Activated CD4-positive, alpha-beta T cell treated with anti-CD3 and anti-CD28 coated beads for 24 hours (primary cell): Measurements from ENCODE around the gene PPP1R12A.

Experiments used
- DNase-seq, 2 donors: peaks; one replicate each; pipeline ENCODE4 v3.0.0-alpha.2; 2020; ENCODE audit warnings: low read depth in 2 of 2

PPP1R12A gene

DNA sequence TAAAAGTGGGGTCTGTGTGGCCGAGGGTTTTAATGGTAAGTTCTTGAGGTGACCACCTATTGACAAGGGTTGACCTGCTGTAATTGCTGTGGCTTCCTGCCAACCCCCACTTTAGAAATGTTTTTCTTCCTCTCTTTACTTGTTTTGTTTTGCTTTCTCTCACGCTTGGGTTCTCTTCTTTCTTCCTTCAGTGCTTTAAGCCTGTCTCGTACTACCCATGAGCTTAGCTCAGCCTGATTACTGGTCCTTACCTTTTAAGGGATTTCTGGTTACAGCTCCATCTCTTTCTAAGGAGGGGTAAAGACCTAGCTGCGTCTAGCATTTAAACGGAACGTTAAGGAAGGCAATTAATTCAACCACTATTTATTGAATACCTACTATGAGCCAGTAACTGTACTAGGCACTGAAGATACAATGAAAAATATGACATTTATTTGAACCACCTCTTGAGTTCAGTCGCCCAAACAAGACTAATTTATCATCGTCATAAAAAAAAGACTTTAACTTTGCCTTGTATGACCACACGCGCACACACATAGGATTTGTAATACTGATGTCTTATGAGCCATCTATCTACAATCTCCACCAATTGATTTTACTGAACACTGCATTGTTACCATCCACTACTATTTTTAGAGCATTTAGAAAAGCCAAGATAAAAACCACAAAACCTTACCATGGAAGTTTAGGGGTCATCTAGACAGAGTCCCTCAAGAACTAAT, 888 bp upstream of the PPP1R12A start:
- no peak for DNase-seq

DNA sequence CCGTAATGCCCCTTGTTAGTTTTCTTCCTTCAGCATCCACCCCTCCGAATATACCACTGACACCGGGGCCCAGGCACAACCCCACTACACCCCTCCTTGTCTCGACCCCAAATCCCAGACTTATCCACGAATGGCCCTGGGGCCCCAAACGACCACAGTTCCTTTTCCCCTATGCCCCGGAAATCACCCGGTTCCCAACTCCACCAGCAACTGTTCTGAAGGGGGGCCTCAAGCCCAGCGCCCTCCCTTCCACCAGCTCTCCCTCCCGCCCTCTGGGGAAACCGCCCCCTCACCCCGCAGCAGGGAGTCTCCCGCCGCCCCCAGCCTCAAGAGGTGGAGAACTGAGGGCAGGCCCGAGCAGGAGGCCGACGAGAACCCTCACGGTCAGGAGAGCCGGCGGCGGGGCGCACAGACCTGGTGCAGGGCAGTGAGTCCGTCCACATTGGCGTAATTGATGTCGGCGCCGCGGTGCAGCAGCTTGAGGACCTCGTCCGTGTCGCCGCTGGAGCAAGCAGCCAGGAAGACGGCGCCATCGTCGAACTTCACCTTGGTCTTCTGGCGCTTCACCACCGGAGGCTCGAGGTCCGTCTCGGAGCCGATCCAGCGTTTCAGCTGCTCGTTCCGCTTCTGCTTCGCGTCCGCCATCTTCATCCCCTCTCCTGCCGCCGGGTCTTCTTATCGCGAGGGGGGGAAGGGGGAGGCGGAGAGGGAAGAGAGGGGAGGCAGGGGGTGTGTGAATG, 446 bp downstream of the PPP1R12A start:
- DNase-seq = peak; percentile 20 to 31

DNA sequence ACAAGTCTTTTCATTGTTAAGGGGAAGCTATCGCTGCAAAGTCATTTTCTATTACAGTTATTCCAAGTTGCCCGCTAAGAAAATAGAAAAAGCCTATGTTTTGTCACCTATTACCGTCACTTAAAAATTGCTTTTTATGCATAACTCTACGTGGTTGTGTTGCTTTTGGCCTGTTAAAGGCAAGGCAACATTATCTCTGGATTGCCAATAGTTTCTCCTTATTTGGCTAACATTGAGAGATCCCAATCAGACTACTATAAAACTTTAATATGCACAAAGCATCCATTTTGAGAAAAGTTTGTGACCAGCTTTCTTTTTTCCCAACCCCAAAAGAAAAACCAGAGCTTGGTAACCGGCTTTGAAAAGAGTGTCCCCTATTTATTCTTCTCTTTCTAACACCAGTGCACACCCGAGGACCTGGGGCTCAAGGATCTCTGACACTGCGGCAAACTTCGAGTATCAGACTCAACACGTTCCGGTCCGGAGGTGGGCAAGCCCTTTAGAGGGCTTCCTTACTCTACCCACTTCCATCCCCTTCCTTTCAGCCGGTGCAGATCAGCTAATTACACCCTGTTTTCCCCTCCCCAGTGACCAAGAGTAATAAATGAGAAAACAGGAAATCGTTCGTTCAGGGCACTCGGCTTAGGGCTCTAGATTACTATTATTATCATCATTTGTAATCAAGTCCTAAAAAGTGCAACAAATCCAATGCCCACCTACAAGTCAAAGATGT, 1.2 kb downstream of the PPP1R12A start:
- no peak for DNase-seq

DNA sequence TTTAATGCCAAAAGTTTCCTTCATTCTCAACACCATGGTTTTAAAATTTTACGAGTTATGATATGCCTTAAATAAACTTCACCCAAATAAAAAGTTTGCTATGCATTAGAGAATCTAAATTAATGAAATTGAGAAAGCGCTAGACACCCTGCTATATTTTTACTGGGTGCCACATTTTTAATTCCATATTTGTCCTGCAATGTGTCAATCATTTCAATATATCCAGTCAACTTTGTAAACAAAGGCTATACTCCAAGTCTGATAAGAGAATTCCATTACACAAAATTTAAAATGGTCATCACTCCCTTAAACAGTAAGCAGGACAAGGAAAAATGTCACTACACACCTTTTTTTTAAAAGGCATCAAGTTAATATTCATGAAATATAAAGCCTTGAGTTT, 1.9 kb downstream of the PPP1R12A start:
- no peak for DNase-seq

DNA sequence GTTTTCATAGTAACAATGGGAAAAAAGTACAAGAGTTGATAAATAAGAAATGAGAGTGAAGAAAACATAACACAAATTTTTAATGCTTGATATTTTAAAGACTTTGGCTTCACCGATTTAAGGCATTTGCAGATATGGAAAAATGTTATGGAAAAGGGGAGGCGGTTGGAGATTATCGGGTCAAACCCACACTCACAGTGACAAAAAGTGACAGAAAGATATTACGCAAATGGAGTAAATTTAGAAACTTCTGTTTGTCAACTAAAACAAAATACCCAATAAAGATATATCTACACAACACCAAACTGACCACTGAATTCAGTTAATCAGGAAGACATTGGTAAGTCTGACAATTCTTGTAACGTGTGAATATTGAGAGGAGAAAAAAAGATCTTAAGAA, 2.5 kb downstream of the PPP1R12A start:
- DNase-seq = no peak

DNA sequence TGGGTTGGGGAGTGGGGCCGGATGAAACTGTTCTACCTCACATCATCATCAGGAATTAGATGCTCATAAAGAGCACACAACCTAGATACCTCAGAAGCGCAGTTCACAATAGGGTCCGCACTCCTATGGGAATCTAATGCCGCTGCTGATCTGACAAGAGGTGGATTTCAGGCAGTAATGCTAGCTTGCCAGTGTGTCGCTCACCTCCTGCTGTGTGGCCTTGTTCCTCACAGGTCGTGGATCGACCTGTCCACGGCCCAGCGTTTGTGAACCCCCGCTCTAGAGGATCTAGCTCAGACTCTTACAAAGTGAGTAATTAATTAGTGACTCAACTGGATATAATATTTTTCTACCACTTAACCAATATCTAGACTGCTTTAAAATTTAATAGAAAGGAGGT, 5.8 kb downstream of the PPP1R12A start:
- DNase-seq = no peak

DNA sequence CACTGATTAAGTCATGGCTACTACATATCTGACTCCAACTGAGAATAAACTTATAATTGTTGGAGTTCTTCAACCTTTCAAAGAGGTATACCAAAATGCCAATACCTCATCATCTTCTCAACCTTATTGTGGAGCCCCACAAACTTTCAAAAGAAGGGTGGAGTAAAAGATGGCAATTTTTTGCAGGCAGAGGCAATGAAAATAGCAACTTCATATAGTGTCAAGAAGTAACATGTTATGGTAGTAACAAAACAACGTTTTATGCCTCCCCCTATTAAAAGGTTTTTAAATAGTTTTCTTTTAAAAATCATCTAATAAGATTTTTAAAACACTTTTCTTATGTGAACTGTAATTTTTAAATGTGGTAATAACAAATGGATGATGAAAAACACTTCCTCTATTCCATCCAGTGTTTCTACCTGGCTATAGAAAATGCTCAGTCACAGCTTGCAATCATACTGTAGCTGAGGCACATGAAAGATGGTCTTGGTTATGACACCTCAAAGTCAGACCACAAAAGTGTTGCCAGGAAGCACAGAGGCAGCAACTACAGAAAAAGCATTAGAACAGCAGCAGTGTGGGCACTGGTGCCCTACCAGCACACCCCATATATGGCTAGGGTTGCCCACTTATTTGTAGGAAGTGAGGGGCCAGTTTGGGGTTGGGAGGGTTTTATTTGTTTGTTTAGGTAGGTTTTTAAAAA, 7.0 kb downstream of the PPP1R12A start:
- DNase-seq = peak in 1 of 2 donors; percentile 8

DNA sequence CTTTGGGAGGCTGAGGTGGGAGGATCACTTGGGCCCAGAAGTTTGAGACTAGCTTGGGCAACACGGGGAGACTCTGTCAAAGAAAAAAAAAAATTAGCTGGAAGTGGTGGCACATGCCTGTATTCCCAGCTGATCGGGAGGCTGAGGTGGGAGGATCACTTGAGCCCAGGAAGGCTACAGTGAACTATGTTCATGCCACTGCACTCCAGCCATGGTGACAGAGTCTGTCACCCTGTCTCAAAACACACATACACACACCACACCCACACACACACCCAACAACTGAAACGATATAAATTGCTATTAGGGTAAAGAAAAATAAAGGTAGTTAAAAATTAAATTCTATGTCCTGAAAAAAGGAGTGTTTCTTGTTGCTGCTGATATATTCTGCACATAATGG, 7.9 kb downstream of the PPP1R12A start:
- DNase-seq = no peak

DNA sequence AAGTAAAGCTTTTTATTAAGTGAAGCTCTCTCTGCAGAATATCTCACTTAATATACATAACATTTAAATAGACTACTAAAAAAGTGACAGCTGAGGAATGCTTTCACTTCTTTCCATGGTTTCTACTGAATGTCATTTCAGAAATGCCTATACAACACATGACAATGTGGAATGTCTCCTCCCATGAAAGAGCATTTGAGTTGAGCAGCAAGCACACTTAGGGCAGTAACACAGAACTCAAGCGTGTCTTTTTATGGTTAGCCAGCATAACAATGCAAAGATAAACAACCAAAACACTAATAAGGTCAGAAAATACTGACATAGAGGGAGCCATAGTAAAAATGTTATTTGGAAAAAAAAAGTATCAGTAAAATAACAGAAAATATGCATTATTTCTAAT, 9.4 kb downstream of the PPP1R12A start:
- no peak for DNase-seq

DNA sequence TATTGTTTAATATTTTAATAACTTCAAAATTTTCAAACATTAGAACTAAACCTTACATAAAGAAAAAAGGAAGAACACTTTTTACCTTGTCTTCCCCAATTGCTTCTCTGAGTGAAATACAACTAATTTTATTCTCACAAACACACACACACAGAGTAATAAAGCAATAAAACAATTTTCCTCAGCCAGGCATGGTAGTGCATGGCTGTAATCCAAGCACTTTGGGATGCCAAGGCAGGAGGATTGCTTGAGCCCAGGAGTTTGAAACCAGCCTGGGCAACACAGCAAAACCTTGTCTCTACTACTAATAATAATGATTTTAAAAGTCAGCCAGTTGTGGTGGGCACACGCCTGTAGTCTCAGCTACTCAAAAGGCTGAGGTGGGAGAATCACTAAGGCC, 13.1 kb downstream of the PPP1R12A start:
- no peak for DNase-seq

DNA sequence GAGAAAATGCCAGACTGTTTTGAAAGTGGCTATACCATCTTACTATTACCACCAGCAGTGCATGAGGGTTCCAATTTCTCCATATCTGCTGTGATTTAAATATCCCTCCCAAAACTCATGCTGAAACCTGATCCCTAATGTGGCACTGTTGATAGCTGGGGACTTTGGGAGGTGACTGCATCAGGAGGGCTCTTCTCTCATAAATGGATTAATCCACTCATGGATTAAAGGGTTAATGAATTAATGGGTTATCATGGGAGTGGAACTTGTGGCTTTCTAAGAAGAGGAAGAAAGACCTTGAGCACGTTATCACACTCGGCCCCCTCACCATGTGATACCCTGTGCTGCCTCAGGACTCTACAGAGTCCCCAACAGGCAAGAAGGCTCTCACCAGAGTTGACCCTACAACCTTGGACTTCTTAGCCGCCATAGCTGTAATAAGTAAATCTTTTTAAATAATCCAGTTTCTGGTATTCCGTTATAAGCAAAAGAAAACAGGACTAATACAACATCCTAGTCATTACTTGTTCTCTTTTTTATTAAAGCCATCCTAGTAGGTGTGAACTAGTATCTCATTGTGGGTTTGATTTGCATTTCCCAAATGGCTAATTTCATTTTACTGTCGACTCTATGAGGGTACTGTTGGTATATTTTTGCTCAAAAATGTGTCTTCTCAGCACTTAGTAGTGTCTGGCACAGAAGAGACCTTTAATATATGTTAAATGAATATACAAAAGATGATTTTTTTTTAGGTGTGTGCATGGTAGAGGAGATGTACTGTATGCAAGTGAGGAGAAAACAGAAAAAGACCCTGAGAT, 14.3 kb downstream of the PPP1R12A start:
- no peak for DNase-seq

DNA sequence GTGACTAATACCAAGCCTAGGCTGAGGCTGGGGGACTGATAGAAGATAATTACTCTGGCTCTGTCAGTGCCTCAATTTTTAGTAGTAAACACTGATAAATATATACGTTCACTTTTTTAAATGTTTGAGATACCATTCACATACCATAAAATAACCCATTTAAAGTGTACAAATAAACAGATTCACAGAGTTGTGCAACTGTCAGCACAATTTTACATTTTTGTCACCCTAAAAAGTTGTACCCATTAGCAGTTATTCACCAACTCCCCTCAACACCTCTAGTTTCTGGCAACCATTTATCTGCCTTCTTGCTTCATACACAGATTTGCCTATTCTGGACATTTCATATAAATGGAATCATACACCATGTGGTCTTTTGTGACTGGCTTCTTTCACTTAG, 15.1 kb downstream of the PPP1R12A start:
- DNase-seq = no peak

DNA sequence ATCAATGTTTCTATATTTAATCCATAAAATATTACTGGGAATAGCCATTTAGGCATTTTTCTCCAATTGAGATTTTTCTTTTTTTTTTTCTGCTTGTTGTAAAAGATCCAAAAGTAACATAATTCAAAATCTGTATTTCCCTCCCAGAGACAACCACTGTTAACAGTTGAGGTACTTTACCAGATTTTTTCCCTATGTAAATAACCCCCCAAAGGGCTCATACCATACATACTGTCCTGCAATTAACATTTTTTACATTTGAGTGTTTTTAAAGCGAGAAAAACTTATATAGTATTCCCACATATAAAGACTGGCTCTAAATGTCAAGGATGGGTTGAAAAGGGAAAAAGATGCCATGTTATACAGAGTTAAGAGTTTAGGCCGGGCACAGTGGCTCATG, 18.1 kb downstream of the PPP1R12A start:
- no peak for DNase-seq

DNA sequence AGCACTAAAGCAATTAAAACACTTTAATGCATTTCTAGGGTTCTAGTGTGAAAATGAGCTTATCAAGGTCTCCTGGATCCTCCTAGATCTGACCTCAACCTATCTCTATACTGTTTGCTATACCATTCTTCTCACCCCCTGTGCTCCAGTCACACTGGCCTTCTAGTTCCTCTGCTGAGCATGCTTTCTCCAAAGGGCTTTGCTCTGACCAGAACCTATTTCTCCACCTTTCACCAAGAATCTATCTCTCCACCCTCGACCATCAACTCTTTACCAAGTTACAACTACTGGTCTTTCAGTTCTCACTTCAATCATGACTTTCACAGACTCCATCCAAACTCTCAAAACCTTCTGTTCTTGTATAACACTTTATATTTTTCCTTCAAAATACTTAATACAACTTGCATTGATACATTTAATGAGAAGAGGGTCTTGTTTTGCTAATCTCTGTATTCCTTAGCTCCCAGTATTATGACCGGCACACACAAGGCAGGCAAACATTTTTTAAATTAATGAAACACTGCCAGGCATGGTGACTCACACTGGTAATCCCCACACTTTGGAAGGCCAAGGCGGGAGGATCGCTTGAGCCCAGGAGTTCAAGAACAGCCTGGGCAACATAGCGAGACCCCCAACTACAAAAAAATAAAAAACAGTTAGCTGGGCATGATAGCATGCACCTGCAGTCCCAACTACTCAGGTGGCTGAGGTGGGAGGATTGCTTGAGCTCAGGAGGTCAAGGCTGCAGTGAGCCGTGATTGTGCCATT, 22.8 kb downstream of the PPP1R12A start:
- no peak for DNase-seq

DNA sequence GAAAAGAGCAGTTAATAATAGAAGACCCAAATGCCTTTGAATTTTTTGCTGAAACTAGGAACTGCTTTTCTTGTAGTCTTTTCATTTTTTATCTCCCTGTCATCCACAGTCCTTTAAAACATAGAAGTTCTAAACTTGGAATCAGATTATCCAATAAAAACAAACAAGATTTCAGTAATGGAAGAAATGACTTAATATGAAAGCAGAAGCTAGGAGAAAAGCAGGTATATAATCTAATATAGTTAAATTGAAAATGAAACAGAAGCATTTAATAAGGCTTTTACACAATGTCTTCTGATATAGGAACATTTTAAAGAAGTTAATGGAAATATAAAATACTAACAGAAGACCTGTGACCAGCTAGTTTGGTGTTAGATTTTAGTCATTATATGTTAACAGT, 26.5 kb downstream of the PPP1R12A start:
- DNase-seq = no peak

DNA sequence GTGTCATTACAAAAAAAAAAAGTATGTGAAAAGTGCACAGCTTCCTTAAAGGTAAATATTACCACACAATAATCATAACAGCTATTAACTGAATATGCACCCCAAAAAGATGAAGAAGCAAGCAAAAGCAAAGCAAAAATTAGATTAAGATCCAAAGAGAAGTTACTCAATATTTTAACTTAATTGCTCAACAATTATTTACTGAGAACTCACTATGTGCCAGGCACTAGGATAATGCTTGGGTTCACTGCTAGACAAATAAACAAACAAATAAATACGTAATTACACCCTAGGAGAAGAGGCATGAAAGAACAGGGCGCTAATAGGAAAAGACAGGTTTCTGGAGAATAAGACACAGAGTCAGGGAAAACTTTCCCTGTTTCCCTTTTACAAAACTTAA, 33.4 kb downstream of the PPP1R12A start:
- no peak for DNase-seq

DNA sequence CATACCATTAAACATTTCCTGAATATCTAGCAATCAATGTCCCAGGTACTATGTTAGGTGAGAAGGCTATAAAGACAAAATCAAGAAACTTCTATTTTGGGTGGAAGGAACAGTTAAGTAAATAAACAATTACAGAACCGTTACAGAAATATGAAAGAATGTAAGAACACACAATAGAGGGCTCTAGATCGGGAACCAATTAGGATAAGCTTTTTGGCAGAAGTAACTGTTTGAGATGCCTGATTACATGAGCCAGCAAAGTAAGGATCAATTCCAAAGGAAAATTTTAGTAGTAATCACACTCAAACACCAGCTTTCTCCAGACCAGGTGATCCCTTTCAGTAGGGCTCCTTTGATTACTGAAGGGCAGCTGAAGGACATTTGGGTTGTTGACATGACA, 33.9 kb downstream of the PPP1R12A start:
- DNase-seq = no peak

DNA sequence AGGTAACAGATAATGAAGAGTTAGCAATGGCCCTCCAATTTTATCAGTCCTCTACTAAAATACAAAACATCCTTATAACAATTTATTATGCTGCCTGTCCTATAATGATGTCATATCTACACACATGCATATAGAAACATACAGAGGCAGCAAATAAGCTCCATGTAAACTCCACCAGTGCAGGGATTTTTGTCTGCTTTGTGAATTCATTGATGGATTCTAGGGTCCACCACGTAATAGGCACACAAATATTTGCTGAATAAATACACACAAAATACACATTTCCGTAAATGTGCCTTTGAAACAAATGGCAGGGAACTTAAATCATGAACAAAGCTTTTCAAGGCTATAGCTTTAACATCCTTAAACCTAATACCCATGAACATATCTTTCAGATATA, 34.7 kb downstream of the PPP1R12A start:
- DNase-seq = no peak

DNA sequence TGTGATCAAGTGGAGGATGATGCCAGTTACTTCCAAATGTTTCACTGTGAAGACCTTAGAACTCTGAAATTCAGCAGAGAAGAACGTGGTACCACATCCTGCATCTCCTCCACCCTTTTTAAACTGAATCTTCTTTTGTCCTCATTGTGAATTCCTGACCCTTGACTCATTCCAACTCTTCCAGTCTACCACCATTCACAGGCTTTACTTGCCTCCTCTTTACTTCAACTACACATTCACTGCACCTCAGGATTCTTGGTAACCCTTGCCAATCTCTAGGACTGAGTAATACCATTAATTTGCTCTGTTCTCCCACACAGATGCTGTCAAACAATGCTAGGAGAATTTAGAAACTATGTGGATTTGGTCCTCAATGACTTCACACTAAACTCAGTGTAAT, 37.3 kb downstream of the PPP1R12A start:
- no peak for DNase-seq

DNA sequence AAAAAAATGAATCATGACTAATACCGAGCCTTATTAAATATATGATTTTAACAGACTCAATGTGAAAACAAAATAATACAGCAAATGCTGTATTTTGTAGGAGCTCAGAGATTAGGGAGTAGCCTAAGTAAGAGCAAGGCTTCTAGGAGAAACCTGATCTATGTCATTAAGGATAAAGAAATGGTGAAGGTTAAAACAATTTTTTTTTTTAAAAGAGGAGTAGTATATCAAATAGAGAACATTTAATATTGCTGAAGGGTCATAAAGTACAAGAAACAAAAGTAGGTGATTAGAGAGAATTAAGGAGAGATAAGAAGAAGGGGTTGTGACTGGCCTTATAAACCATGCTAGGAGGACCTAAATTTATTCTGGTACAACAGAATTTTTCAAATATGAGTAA, 39.1 kb downstream of the PPP1R12A start:
- DNase-seq = no peak

DNA sequence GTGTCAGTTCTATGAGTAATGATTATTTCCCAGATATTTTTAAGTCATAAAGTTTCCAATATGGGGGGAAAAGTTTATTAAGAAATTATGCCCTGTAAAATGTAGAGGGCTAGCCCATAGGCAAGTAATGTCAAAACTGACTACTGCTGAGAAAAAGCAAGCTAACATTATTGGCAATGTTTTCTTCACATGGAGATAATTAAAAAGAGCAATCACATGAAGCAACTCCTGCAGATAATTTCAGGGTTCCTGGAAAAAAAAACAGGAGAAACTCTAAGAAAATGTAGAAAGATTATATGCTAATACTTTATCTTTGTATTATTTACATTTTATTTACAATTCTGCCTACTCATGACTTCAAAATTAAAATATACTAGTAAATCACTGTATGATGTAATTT, 39.8 kb downstream of the PPP1R12A start:
- DNase-seq = no peak
